ENCODE results near the gene DYNLRB1.

DNA sequence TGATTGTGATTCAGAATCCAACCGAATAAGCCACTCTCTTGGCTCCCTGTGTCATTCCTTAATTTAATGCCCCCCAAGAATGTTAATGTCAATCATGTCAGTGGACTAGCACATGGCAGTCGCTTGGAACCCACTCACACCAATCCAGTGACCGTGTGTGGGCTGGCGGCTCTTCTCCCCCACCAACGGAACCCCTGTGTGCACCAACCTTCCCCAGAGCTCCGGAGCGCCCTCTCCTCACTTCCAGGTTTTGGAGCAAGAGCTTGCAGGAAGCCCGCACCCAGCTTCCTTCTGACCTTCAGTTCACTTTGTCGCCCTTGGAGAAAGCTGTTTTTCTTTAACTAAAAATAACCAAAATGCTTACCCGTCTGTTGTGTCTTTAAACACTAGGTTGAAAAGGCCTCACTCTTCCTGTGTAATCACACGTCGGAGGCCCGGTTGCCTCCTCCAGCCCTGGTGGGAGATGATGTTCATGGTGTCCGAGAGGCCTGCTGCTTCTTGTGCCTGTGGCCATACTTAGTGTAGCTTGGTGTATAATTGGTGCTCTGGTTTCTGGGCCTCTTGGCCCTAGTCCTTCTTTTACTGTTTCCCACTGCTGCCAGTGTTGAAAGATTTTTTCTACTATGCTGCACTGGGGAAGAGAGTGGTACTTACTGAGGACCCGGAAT is 24.5 kb downstream of the DYNLRB1 start:
- TF ChIP-seq HDAC2 (CRISPR knock-in tag; IDR thresholded peaks at IDR 0.05) (no peak), ASH2L (IDR thresholded peaks at IDR 0.05; ENCODE audit: insufficient read length, low read depth, low read length) (no peak), TBP (CRISPR knock-in tag; IDR thresholded peaks at IDR 0.05) (no peak), CEBPB (IDR thresholded peaks at IDR 0.05; ENCODE audit: borderline replicate concordance, low read depth, low read length) (no peak), NCOA2 (CRISPR knock-in tag; IDR thresholded peaks at IDR 0.05) (no peak)
- TF ChIP-seq, protein P1, sequence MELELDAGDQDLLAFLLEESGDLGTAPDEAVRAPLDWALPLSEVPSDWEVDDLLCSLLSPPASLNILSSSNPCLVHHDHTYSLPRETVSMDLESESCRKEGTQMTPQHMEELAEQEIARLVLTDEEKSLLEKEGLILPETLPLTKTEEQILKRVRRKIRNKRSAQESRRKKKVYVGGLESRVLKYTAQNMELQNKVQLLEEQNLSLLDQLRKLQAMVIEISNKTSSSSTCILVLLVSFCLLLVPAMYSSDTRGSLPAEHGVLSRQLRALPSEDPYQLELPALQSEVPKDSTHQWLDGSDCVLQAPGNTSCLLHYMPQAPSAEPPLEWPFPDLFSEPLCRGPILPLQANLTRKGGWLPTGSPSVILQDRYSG (CRISPR knock-in tag; IDR thresholded peaks at IDR 0.05), result no peak

All from HepG2 (cell line).